GM23338 (cell line): ENCODE measurements around the gene SEZ6.

Experiments used
- CREB1 ChIP-seq: fragments of 250-450 bp; sonication (Bioruptor Pico); IDR thresholded peaks from 2 replicates; pipeline ENCODE4 v1.5.0; 2020; ENCODE audit warnings: low read depth, mild to moderate bottlenecking, moderate library complexity
- CTCF ChIP-seq, 2 experiments: fragments of 200-600 bp in 1 of 2; sonication (generic) in 1 of 2; conservative IDR thresholded peaks; 2 replicates each; pipeline versions ENCODE4 v1.5.1 to v1.6.1; 2016 to 2017; ENCODE audit warnings: antibody characterized with exemption in 2 of 2, low read depth in 2 of 2, mild to moderate bottlenecking in 2 of 2, moderate library complexity in 1 of 2
- ETS1 ChIP-seq: IDR thresholded peaks from 2 replicates; pipeline ENCODE4 v1.6.1; 2016; ENCODE audit warnings: antibody characterized with exemption
- EZH2 ChIP-seq: fragments of 200-600 bp; sonication (generic); IDR thresholded peaks from one replicate; pipeline ENCODE4 v1.8.0; 2017; ENCODE audit warnings: antibody characterized with exemption, mild to moderate bottlenecking, low read depth; ENCODE audit not compliant: unreplicated experiment
- EZH2phosphoT487 ChIP-seq: fragments of 200-600 bp; sonication (generic); IDR thresholded peaks from one replicate; pipeline ENCODE4 v1.8.1; 2018; ENCODE audit warnings: antibody characterized with exemption; ENCODE audit not compliant: unreplicated experiment
- JUNB ChIP-seq: IDR thresholded peaks from one replicate; pipeline ENCODE4 v1.6.1; 2016; ENCODE audit warnings: antibody characterized with exemption; ENCODE audit not compliant: unreplicated experiment
- POLR2AphosphoS5 ChIP-seq: IDR thresholded peaks from 2 replicates; pipeline ENCODE4 v1.6.1; 2016; ENCODE audit warnings: antibody characterized with exemption, low read depth
- REST ChIP-seq: IDR thresholded peaks from one replicate; pipeline ENCODE4 v1.6.1; 2018; ENCODE audit warnings: antibody characterized with exemption; ENCODE audit not compliant: unreplicated experiment
- STAT1 ChIP-seq: IDR thresholded peaks from one replicate; pipeline ENCODE4 v1.6.1; 2016; ENCODE audit warnings: antibody characterized with exemption; ENCODE audit not compliant: unreplicated experiment

- TF ChIP-seq EZH2, result no peak
- no peak for TF ChIP-seq CTCF (conservative IDR thresholded peaks at IDR 0.05; ENCODE audit: low read depth in 2 of 2)
- no peak for TF ChIP-seq JUNB
- no peak for TF ChIP-seq POLR2AphosphoS5
- no peak for TF ChIP-seq ETS1
- no peak for TF ChIP-seq CREB1
- TF ChIP-seq EZH2phosphoT487, result no peak
- no peak for TF ChIP-seq STAT1
- TF ChIP-seq REST, result no peak
These were observed 4.8 kb upstream of the SEZ6 start for GRCh38 chr17:29010586-29010985.
